ENCODE data around the gene NEURL4.

NEURL4 gene

DNA sequence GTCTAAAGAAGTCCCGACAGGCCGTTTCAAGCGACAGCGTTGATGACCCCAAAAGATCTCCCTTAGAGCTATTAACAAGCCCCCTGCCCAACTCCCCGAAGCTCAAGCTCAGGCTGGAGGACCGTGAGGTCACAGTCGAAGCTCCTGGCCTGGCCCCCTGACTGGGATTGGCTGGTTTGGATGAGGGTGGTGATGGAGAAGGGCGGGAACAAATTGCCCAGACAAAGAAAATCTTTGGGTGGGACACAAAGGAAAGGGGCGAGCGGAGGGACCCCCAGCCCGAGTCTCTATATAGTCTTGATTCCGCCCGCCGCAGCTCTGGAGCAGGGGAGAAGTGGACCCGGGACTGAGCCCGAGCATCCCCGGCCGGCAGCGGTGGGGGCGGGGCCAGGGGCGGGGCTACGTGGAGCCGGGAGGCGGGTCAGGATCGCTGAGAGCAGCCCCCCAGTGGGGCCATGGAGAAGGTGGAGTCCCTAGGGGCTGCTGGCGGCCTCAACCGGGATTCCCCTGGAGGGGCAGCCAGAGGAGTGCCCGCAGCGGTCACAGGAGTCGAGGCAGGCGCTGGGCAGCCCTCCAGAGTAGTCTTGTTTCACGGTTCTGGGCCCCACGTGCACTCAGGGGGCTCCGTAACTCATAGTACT, 982 bp upstream of the NEURL4 start:
- DNase-seq (ENCODE audit: insufficient read length) (peak; percentile 89), FAIRE-seq (no peak)
- no peak for TF ChIP-seq TAF1 (IDR thresholded peaks at IDR 0.05; ENCODE audit: borderline replicate concordance, low read depth, low read length)
- no peak for TF ChIP-seq POLR2AphosphoS5 (IDR thresholded peaks at IDR 0.05; ENCODE audit: low read depth, low read length)
- TF ChIP-seq POLR2A (IDR thresholded peaks at IDR 0.05; ENCODE audit: low read depth, low read length) = no peak

DNA sequence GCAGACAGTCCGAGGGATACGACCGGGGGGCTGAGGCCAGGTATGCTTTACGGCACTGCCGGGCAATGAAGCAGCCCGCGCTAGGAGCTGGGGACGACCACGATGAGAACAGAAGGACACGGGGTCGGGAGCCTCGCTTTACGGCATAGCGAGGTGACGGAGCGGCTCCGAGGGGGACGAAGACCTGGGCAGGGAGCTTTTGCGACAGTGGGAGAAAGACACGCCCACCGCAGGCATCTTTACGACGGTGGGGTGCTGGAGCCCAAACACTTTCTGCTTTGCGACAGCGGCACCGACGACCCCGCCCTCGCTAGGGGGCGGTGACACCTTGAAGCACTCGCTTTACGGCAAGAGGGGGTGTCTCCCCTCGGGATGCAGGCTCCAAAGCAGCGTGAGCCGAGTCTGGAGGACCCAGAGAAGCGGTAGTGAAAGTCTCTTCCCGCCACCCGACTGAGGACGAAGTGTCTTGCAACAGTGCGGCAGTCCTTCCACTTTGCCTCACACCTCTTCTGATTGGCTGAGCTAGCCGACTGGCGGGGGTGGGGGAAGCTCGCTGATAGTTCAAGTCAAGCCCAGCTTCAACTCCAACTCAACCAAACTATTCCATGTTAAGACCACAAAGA, 350 bp upstream of the NEURL4 start:
- DNase-seq (ENCODE audit: insufficient read length) (peak; percentile 99), FAIRE-seq (peak; percentile 100)
- TF ChIP-seq TAF1 (IDR thresholded peaks at IDR 0.05; ENCODE audit: borderline replicate concordance, low read depth, low read length) = no peak; the same call in 1 of the 2 replicates
- TF ChIP-seq POLR2A (IDR thresholded peaks at IDR 0.05; ENCODE audit: low read depth, low read length) = peak; percentile 86
- peak; percentile 75 for TF ChIP-seq POLR2AphosphoS5 (IDR thresholded peaks at IDR 0.05; ENCODE audit: low read depth, low read length)

DNA sequence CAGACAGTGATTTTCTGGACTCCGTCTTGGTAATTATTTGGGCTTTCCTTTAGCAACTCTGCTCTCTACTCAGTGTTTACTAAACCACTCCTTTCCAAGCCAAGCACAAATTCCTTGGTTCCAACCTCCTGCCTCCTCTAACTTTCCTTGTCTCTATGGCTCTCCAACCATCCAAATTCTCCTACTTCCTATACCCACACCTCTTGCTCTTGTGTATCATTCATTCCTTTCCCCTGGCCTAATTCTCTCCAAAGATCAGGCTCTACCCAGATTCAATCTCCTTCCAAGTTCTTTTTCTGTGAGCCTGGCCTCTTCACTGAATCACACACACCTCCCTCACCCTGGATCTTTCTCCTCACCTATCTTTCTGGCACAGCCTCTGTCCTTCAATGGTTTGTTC, 1.1 kb downstream of the NEURL4 start:
- FAIRE-seq = no peak
- no peak for DNase-seq (ENCODE audit: insufficient read length)
- TF ChIP-seq POLR2A (IDR thresholded peaks at IDR 0.05; ENCODE audit: low read depth, low read length) (no peak), TAF1 (IDR thresholded peaks at IDR 0.05; ENCODE audit: borderline replicate concordance, low read depth, low read length) (no peak), POLR2AphosphoS5 (IDR thresholded peaks at IDR 0.05; ENCODE audit: low read depth, low read length) (no peak)

DNA sequence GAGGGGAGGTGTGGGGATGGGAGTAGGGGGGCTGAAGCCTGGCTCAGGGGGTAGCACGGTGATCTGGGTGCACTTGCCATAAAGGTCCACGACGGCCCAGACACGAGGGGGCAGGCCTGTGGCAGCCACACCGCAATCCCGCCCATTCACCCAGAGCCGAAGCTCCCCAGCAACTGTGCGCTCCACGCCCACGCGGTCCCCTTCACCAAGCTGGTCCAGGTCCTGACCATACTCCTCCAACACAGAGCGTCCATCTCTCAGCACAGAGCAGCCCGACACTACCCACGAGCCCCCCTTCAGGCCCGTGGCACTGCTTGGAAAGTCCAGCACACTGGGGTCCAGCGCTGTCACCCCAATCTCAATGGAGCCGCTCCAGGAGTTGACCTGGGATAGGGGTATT, 1.6 kb downstream of the NEURL4 start:
- no peak for TF ChIP-seq TAF1 (IDR thresholded peaks at IDR 0.05; ENCODE audit: borderline replicate concordance, low read depth, low read length)
- no peak for TF ChIP-seq POLR2AphosphoS5 (IDR thresholded peaks at IDR 0.05; ENCODE audit: low read depth, low read length)
- no peak for TF ChIP-seq POLR2A (IDR thresholded peaks at IDR 0.05; ENCODE audit: low read depth, low read length)
- FAIRE-seq (no peak), DNase-seq (ENCODE audit: insufficient read length) (no peak)

DNA sequence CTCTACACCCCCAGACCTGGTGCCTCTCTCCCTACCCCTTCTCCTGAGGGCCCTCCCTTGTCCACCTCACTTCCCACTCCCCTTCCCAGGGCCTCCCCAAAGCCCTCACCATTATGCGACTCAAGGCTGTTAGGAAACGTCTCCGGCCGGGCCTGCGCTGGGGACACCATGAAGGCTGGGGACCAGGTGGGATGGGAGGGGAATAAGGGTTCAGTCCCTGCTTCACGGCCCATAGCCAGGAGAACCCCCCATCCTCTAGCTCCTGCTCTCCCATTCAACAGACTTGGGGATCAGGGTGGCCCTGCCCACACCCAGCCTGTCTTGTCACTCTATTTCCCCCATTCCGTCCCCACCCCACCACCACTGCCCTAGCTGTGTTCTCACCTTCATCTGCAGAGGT, 2.1 kb downstream of the NEURL4 start:
- DNase-seq (ENCODE audit: insufficient read length) = no peak

DNA sequence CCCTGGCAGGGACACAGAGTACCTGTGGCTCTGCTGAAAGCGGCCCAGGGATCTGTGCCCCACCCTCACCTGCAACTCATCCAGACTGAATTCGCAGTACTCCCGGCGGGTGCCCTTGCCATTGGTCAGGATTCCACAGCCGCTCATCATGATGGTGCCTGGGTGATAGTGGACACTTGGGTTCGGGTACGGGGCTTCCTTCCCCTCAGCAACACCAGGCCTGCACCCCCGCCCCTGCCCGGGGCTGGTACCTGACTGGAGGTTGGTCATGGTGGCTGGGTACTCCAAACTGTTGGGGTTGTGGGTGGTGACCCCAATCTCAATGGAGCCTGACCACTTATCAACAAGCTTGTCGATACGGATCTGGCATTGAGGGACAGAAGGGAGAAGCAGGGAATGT, 2.9 kb downstream of the NEURL4 start:
- TF ChIP-seq POLR2A (IDR thresholded peaks at IDR 0.05; ENCODE audit: low read depth, low read length) (no peak), TAF1 (IDR thresholded peaks at IDR 0.05; ENCODE audit: borderline replicate concordance, low read depth, low read length) (no peak), POLR2AphosphoS5 (IDR thresholded peaks at IDR 0.05; ENCODE audit: low read depth, low read length) (no peak)
- no peak for FAIRE-seq
- DNase-seq (ENCODE audit: insufficient read length) = no peak

More for the DNA sequence above, 2.1 kb downstream of the NEURL4 start:
- FAIRE-seq = no peak
- TF ChIP-seq TAF1 (IDR thresholded peaks at IDR 0.05; ENCODE audit: borderline replicate concordance, low read depth, low read length) = no peak
- no peak for TF ChIP-seq POLR2AphosphoS5 (IDR thresholded peaks at IDR 0.05; ENCODE audit: low read depth, low read length)
- TF ChIP-seq POLR2A (IDR thresholded peaks at IDR 0.05; ENCODE audit: low read depth, low read length) = no peak

DNA sequence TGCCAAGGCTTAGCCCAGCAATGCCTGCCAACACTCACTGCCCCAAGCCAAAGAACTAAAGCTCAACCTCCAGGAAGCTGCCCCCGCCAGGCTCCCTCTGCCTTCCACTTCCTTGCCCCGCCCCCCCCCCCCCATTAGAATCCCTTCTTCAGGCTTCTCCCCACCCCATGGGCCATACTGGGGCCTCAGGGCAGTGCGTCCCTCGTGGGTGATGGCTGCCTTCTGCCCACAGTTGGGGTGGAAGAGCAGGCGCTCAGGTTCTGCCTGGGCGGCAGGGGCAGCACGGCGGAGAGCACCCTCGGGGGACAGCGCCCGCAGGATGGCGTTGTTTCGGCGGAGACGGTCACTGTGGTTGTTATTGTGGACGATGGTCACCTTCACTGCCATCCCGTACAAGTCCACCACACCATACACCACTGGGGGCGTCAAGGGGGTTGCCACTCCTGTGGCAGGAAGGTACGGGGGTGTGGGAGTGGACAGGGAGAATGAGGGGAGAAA, 4.1 kb downstream of the NEURL4 start:
- DNase-seq (ENCODE audit: insufficient read length) (peak; percentile 5), FAIRE-seq (no peak)
- no peak for TF ChIP-seq TAF1 (IDR thresholded peaks at IDR 0.05; ENCODE audit: borderline replicate concordance, low read depth, low read length)
- no peak for TF ChIP-seq POLR2AphosphoS5 (IDR thresholded peaks at IDR 0.05; ENCODE audit: low read depth, low read length)
- no peak for TF ChIP-seq POLR2A (IDR thresholded peaks at IDR 0.05; ENCODE audit: low read depth, low read length)

DNA sequence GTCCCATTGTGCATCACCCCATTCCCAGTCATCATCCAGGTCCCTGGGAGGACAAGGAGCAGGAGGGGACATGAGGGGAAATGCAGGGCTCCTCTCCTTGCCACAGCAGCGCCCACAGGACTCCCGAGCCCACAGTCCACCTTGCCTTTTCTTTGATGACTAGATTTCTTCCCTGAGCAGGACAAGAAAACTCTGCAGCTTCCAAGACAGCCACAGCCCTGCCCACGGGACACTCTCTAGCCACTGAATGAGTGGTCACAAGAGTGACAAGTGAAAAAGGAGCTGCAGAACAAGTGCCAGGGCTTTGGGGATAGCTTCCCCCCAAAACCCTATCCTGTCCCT, 4.7 kb downstream of the NEURL4 start:
- FAIRE-seq (no peak), DNase-seq (ENCODE audit: insufficient read length) (no peak)
- no peak for TF ChIP-seq POLR2A (IDR thresholded peaks at IDR 0.05; ENCODE audit: low read depth, low read length)
- TF ChIP-seq TAF1 (IDR thresholded peaks at IDR 0.05; ENCODE audit: borderline replicate concordance, low read depth, low read length) = no peak
- TF ChIP-seq POLR2AphosphoS5 (IDR thresholded peaks at IDR 0.05; ENCODE audit: low read depth, low read length) = no peak

DNA sequence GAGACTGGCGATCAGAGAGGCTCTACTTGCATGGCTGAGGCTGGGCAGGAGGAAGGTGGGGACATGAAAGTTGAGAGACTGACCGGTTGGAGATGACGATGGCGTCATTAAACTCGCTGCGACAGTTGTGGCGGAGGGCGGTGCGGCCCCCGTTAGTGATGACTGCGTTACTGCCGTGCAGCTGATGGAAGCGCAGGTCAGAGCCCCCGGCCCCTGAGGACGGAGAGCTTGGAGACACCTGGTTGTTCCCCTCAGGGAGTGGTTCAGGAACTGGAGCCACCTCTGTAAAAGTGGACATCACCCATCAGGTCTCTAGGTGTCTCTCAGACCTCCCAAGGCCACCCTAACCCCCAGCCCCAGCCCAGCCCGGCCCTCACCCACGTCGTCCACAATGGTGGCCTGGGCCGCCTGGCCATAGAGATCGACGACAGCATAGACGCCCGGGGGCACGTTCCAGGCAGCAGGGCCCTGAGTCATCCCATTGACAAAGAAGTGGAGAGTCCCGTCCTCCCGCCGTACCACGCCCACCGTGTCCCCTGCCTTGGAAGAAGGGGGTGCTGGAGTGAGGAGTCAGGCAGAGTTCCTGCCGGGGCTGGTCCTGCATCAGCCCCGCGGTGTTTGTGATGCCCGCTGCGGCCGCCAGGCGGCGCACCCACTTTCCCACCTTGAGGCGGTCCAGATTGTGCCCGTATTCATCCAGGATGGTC, 5.3 kb downstream of the NEURL4 start:
- DNase-seq (ENCODE audit: insufficient read length) = peak; percentile 84
- peak; percentile 92 for FAIRE-seq
- no peak for TF ChIP-seq TAF1 (IDR thresholded peaks at IDR 0.05; ENCODE audit: borderline replicate concordance, low read depth, low read length)
- no peak for TF ChIP-seq POLR2A (IDR thresholded peaks at IDR 0.05; ENCODE audit: low read depth, low read length)
- no peak for TF ChIP-seq POLR2AphosphoS5 (IDR thresholded peaks at IDR 0.05; ENCODE audit: low read depth, low read length)

DNA sequence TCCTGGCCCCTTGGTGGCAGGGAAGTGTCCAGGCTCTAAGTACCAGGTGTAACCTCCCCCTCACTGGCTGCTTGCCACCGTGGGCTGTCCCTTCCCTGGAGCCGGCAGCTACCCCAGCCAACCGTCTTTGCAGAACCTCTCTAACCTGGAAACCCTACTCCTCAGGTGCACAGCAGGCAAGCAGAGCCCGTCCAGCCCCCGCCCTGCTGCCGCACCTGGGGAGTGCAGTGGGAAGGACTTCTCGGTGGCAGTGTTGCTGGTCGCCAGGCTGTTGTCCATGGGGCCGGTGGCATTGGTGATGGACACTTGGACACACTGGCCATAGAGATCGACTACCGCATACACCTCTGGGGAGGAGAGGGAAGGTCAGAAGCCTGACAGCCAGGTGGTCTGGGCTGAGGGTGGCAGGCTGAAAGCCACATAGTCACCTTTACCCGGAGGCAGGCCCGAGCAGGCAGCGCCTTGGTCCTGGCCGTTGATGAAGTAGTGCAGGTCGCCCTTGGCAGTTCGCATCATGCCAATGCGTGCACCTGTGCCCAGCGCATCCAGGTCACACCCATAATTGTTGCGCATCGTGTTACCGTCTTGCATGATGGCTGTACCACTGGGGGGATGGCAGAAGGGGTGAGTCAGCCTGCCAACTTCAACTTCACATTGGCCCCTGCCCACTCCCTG, 6.5 kb downstream of the NEURL4 start:
- TF ChIP-seq POLR2A (IDR thresholded peaks at IDR 0.05; ENCODE audit: low read depth, low read length) = no peak
- no peak for TF ChIP-seq POLR2AphosphoS5 (IDR thresholded peaks at IDR 0.05; ENCODE audit: low read depth, low read length)
- TF ChIP-seq TAF1 (IDR thresholded peaks at IDR 0.05; ENCODE audit: borderline replicate concordance, low read depth, low read length) = no peak
- DNase-seq (ENCODE audit: insufficient read length) = peak; percentile 17
- no peak for FAIRE-seq

DNA sequence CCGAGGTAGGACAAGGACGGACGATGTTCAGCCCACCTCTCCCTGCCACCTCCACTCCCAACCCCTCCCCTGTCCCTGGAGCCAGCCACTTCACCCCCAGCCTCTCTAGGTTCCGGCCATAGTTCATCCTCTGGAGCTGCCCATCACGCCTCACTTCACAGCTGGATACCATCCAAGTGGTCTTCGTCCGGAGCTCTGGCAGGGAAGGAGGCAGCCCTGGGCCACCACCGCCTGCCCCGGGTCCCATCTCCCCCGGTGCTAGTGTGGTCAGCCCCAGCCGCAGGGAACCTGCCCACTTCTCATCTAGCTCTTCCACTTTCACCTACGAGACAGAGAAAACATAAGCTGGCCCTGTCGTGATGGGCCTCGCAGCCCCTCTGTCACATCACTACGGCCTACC, 7.7 kb downstream of the NEURL4 start:
- FAIRE-seq (no peak), DNase-seq (ENCODE audit: insufficient read length) (no peak)

More for the DNA sequence above, 7.7 kb downstream of the NEURL4 start:
- TF ChIP-seq POLR2AphosphoS5 (IDR thresholded peaks at IDR 0.05; ENCODE audit: low read depth, low read length) = no peak
- no peak for TF ChIP-seq TAF1 (IDR thresholded peaks at IDR 0.05; ENCODE audit: borderline replicate concordance, low read depth, low read length)
- TF ChIP-seq POLR2A (IDR thresholded peaks at IDR 0.05; ENCODE audit: low read depth, low read length) = no peak
